ENCODE results near the gene MARCHF3.

DNA sequence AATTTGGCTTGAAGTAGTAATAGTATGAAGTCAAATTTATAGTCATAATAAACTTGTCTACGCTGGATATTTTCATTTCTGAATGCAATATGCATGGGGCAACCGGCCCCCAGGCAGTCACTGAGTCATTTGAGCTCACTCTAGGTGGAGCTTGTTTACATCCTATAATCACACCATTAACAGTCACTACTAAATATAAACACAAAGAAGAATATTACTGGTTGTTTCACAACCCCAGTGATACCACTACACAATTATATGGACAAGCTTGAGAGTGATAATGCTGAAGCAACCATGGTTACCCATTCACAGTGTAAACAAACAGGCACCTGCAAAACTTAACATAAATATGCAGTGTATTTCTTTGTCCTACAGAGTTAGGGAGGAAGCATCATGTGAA is 68.7 kb downstream of the MARCHF3 start:
- TF ChIP-seq, protein P1, sequence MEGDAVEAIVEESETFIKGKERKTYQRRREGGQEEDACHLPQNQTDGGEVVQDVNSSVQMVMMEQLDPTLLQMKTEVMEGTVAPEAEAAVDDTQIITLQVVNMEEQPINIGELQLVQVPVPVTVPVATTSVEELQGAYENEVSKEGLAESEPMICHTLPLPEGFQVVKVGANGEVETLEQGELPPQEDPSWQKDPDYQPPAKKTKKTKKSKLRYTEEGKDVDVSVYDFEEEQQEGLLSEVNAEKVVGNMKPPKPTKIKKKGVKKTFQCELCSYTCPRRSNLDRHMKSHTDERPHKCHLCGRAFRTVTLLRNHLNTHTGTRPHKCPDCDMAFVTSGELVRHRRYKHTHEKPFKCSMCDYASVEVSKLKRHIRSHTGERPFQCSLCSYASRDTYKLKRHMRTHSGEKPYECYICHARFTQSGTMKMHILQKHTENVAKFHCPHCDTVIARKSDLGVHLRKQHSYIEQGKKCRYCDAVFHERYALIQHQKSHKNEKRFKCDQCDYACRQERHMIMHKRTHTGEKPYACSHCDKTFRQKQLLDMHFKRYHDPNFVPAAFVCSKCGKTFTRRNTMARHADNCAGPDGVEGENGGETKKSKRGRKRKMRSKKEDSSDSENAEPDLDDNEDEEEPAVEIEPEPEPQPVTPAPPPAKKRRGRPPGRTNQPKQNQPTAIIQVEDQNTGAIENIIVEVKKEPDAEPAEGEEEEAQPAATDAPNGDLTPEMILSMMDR (conservative IDR thresholded peaks at IDR 0.05; ENCODE audit: low read length): no peak
- no peak for TF ChIP-seq EZH2phosphoT487 (IDR thresholded peaks at IDR 0.05; ENCODE audit: borderline replicate concordance)

All from Loucy (cell line).